ENCODE results near the gene GRAPL. TPM values are rescaled to one million over a fixed set of nuclear protein-coding genes. Genes with fewer than 3 reads are reported as not detected.
A peak's percentile ranks its signal among the peaks of the same experiment; 100 is the strongest.
"Not testable (repeated sequence)": the region's sequence is repeated elsewhere in the genome, so short reads cannot be mapped to it uniquely, and the experiment has no call there.

Gene GRAPL
- total and polyA plus RNA-seq, 12 donors: 0.53 to 3.1 (median 1.6) TPM

DNA sequence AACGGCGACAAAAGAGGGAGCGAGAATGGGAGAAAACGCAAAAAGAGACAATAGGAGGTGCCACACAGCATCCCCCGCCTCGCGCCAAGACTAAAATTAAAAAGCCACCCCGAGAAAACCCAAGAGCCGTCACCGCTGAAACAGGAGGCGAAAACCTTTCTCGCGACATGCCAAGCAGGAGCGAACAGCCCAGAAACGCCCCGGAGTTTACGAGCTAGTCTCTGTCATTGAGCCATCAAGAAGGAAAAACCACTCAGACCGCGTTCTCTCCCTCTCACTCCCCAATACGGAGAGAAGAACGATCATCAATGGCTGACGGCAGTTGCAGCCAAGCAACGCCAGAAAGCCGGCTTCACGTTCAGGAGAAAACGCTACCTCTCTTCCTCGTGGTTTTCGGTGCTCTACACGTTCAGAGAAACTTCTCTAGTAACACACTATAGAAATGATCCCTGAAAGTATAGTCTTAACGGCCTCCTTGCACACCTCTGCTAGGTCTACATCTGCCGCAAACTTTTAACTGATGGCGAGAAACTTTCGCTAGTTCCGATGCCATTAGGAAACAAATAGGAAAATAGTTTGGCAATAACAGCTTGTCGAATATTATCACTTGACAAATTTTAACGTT lies 62.5 kb downstream of the GRAPL start:
- ATAC-seq: peak in 4 of 8 donors; percentile 36 to 62 (median 48)
- intact Hi-C loops (cut with DNase I): not testable (repeated sequence)
- WGBS, 2 donors: no CpG with 5 or more reads among the region's 36 CpGs

DNA sequence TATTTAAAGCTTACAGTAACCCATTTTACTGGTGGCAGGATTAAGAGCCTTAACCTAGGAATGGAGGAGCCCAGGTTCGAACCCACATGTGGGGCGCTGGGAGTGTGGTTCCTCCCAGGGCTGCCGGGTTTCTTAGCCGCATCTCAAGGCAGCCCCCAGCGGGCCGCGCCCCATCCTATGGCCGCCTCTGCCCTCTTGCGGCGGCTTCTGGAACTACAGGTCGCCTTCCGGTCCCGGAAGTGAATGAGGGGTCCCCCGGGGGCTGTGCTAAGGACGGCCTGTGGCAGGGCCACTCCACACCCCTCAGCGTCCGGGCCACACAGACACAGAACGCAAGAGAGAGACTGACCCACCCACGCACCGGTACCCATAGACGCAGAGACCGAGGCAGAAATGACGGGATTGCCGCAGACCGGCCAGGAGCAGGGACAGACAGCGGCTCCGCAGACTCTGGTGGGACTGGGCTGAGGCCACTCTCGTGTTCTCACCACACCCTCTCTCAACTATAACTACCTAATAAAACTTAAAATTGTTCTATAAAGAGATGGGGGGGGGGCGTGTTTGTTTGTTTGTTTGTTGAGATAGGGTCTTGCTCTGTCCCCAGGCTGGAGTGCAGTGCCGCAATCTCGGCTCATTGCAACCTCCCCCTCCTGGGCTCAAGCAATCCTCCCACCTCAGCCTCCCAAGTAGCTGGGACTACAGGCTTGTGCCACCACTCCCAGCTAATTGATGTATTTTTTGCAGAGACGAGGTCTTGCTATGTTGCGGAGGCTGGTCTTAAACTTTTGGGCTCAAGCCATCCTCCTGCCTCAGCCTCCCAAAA lies 69.2 kb downstream of the GRAPL start:
- H3K27me3 ChIP-seq; H3K36me3 ChIP-seq; H3K4me1 ChIP-seq; intact Hi-C loops (cut with DNase I); H3K9me3 ChIP-seq: not testable (repeated sequence)
- TF ChIP-seq, protein P1, sequence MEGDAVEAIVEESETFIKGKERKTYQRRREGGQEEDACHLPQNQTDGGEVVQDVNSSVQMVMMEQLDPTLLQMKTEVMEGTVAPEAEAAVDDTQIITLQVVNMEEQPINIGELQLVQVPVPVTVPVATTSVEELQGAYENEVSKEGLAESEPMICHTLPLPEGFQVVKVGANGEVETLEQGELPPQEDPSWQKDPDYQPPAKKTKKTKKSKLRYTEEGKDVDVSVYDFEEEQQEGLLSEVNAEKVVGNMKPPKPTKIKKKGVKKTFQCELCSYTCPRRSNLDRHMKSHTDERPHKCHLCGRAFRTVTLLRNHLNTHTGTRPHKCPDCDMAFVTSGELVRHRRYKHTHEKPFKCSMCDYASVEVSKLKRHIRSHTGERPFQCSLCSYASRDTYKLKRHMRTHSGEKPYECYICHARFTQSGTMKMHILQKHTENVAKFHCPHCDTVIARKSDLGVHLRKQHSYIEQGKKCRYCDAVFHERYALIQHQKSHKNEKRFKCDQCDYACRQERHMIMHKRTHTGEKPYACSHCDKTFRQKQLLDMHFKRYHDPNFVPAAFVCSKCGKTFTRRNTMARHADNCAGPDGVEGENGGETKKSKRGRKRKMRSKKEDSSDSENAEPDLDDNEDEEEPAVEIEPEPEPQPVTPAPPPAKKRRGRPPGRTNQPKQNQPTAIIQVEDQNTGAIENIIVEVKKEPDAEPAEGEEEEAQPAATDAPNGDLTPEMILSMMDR (IDR thresholded peaks at IDR 0.05): peak in 2 of 9 donors; percentile 5 to 18
- H3K27ac ChIP-seq: peak overlapping the region in 3 of 10 donors; percentile 62 to 68 (median 63)
- DNase-seq (peak; percentile 3 to 17), ATAC-seq (peak; percentile 96 to 98 (median 98))
- no CpG with 5 or more reads among the region's 33 CpGs for WGBS, 2 donors
- H3K4me3 ChIP-seq: peak overlapping the region in 5 of 10 donors; percentile 32 to 52 (median 51)

More for the DNA sequence above, 62.5 kb downstream of the GRAPL start:
- H3K9me3 ChIP-seq, H3K27me3 ChIP-seq, DNase-seq, H3K36me3 ChIP-seq, H3K4me1 ChIP-seq, H3K27ac ChIP-seq, H3K4me3 ChIP-seq: not testable (repeated sequence)

- H3K4me3 ChIP-seq; H3K4me1 ChIP-seq; intact Hi-C loops (cut with DNase I); DNase-seq; H3K36me3 ChIP-seq; H3K27me3 ChIP-seq; H3K9me3 ChIP-seq; H3K27ac ChIP-seq: not testable (repeated sequence)
- peak; percentile 91 to 98 (median 96) for ATAC-seq
- WGBS, 2 donors: no CpG with 5 or more reads among the region's 20 CpGs
Observed at GRCh38 chr17:19202448-19202847, 75.1 kb downstream of the GRAPL start.

DNA sequence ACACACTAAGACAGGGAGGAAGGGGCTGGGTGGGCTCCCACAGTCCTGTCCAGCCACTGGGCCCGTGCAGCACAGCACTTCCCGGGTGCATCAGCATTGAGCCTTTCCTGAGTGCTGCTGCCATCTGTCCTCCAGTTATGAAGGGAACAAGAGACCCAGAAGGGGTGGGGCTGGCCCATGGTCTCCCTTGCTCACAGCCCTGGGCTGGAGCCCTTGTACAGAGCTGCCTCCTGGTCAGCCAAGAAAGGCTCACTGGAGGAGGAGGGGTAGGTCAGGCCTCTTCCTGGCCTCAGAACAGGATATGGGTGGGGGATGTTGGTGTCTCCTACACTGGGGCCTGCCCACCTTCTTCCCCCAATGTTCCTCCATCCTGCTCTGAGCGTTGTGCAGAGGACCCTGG lies 76.0 kb downstream of the GRAPL start:
- H3K9me3 ChIP-seq; H3K4me1 ChIP-seq; H3K27ac ChIP-seq; H3K4me3 ChIP-seq; DNase-seq; H3K27me3 ChIP-seq; H3K36me3 ChIP-seq; intact Hi-C loops (cut with DNase I): not testable (repeated sequence)
- peak; percentile 40 to 71 (median 64) for ATAC-seq
- no CpG with 5 or more reads among the region's 3 CpGs for WGBS, 2 donors

Other genes with a start within 250 kb of the GRAPL start
- gene SLC5A10, start 175.4 kb upstream of the GRAPL start, total RNA-seq: under 1 TPM in 4 of 10 donors, not detected in 6; 0.09 to 0.19 (median 0.12) TPM
- under 1 TPM; 0.06 to 0.07 TPM for gene SLC5A10, start 175.4 kb upstream of the GRAPL start, polyA plus RNA-seq
- gene FAM83G, start 122.8 kb upstream of the GRAPL start, total RNA-seq: 1 to 10 TPM in 9 of 10 donors, under 1 TPM in 1; 0.96 to 4.0 (median 1.7) TPM
- gene FAM83G, start 122.8 kb upstream of the GRAPL start, polyA plus RNA-seq: 1 to 10 TPM; 1.1 to 5.5 TPM
- gene GRAP, start 80.6 kb upstream of the GRAPL start, total RNA-seq: 1 to 10 TPM in 9 of 10 donors, under 1 TPM in 1; 0.99 to 3.6 (median 2.2) TPM
- gene GRAP, start 80.6 kb upstream of the GRAPL start, polyA plus RNA-seq: 1 to 10 TPM; 2.6 to 3.7 TPM
- 10 to 100 TPM; 42.7 to 83.1 (median 58.8) TPM for gene EPN2, start 109.8 kb downstream of the GRAPL start, total RNA-seq
- 10 to 100 TPM; 20.0 to 27.9 TPM for gene EPN2, start 109.8 kb downstream of the GRAPL start, polyA plus RNA-seq
- 10 to 100 TPM in 5 of 10 donors, 1 to 10 TPM in 5; 5.3 to 18.8 (median 10.4) TPM for gene B9D1, start 235.1 kb downstream of the GRAPL start, total RNA-seq
- 10 to 100 TPM in 1 of 2 donors, 1 to 10 TPM in 1; 9.4 to 11.6 TPM for gene B9D1, start 235.1 kb downstream of the GRAPL start, polyA plus RNA-seq

Measured in heart right ventricle (tissue), 16 donors.